Stimulated activated CD8-positive, alpha-beta memory T cell treated with anti-CD3 and anti-CD28 coated beads, Interleukin-2, amount 100 ng/mL, for 48 hours (primary cell): Measurements from ENCODE around the gene SESN1.

Source experiments
- DNase-seq, 2 donors: peaks; one replicate each; pipeline ENCODE4 v3.0.0-alpha.2; 2020; ENCODE audit warnings: low read depth in 2 of 2

SESN1 gene

DNA sequence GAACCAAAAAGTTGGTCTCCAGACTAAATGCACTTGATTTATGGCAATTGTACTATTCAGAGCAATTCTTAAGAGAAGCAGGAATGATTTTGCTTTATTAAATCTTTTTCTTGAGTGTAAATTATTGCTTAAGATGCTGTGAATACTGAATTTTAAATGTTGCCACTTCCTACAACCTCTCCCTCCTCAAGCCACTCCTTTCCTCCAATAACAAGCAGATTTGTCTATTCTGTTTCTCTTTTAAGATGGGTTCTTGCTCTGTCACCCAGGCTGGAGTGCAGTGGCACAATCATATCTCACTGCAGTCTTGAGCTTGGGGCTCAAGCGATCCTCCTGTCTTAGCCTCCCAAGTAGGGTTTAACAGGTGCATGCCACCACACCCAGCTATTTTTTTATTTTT is 65.3 kb downstream of the SESN1 start:
- DNase-seq: no peak

- no peak for DNase-seq
Observed at GRCh38 chr6:109028439-109028838, 66.2 kb downstream of the SESN1 start.

DNA sequence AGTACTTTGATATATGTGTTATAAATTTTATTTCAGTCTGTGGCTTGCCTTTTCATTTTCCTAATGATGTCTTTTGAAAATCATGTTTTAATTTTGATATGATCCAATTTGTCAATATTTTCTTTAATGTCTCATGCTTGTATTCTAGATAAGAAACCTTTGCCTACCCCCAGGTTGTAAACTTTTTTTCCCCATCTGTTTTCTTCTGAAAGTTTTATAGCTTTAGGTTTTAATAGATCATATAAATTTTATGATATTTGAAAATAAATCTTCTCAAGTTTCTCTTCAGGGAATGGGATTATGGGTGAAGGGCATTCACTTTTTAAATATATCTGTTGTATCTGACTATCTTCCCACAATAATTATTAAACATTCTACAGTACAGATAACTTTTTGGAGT is 66.7 kb downstream of the SESN1 start:
- no peak for DNase-seq

- DNase-seq: no peak
Observed at GRCh38 chr6:109025639-109026038, 69.0 kb downstream of the SESN1 start.

GRCh38 chr6:109024784-109025183 is 69.9 kb downstream of the SESN1 start:
- no peak for DNase-seq

DNA sequence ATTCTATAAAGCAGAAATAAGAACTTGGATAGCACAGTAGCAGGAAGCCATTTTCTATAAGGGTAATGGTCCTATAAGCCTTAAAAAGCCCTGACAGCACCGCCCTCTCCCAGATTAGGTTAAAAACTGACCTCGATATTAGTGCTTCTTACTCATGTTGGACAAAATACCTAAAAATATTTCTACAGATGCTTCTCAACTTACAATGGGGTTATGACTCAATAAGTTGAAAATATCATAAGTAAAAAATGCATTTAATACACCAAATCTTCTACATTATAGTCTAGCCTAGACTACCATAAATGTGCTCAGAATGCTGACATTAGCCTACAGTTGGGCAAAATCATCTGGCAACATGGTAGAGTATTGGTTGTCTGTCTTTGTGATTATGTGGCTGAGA is 70.3 kb downstream of the SESN1 start:
- DNase-seq: no peak

DNA sequence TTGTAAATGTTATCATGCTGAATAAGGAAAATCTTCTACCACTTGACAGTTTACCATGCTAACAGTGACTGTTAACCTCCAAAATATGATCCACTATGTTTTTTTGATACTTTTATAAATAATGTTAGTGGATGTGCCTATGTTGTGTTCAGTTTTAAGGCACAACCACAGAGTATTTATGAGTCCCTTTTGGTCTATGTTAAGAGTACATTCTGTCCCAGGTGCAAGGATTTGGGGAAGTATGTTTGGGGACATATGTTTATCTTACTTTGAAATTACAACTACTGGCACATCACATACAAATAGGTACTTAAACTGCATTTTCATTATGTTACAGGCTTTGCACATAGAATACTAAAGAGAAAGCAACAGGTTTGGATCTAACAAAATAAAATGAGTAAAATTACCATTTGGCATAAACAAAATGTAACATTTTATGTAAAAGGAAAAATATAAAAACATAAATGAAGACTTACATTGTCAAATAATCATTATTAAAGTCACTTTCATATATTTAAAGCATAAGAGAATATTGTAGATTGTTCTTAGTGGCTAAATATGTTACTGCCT is 71.2 kb downstream of the SESN1 start:
- no peak for DNase-seq

DNA sequence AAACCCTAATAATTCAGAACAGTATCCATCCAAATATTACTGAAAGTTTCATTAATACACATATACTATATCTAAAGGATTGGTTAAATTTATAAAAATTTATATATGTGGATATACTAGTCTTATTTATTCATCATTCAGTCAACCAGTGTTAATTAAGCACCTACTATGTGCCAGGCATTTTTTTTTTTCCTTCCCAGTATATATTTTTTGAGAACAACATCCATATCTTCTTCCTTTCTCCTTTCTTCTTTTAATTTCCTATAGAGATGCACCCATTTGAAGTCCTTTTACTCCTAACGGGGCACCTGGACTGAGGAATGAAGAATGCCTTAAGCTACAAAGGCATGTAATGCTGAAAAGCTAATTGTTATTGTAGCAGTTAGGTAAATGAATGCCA is 72.8 kb downstream of the SESN1 start:
- DNase-seq: no peak

DNA sequence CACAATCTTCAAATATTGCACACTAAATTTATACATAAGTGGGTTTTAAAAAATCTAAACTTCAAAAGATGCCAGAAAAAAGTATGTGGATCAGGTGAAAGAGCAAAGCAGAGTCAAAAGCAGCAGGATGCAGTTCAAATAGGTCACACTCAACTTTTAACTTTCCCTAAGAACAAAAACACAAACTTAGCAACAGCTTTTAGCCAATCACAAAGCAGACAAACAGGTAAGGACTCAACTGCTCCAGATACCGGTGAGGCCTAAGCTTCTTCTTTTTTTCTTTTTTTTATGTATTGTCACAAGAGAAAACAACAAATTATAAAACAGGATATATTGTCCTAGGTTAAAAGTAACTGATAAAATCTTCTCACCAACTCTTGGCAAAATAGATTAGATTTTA is 74.7 kb downstream of the SESN1 start:
- no peak for DNase-seq

- DNase-seq: no peak
Observed at GRCh38 chr6:109015176-109015575, 79.5 kb downstream of the SESN1 start.

DNA sequence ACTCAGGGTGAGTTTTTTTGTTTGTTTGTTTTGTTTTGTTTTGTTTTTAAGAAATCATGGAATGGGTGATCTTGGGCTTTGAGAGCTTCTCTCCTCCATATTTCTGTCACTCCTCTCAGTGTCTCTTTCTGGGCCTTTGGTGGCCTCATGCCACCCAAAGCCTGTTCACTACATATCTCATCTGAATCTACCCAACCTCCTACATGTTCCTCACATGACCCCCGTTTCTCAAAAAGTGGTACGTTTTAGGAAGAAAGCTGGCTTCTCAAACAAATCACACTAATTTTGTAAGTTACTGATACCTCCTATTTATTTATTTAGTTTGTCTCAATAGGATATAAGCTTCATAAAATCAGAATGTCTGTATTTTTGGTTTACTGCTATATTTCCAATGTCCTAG is 80.0 kb downstream of the SESN1 start:
- no peak for DNase-seq

- no peak for DNase-seq
Observed at GRCh38 chr6:109013656-109014305, 80.9 kb downstream of the SESN1 start.

- DNase-seq: no peak
Observed at GRCh38 chr6:109010705-109011102, 83.9 kb downstream of the SESN1 start.

- DNase-seq: no peak
Observed at GRCh38 chr6:109009962-109010704, 84.5 kb downstream of the SESN1 start.

- DNase-seq: peak; percentile 88 to 89
Observed at GRCh38 chr6:109009236-109009961, 85.2 kb downstream of the SESN1 start.

DNA sequence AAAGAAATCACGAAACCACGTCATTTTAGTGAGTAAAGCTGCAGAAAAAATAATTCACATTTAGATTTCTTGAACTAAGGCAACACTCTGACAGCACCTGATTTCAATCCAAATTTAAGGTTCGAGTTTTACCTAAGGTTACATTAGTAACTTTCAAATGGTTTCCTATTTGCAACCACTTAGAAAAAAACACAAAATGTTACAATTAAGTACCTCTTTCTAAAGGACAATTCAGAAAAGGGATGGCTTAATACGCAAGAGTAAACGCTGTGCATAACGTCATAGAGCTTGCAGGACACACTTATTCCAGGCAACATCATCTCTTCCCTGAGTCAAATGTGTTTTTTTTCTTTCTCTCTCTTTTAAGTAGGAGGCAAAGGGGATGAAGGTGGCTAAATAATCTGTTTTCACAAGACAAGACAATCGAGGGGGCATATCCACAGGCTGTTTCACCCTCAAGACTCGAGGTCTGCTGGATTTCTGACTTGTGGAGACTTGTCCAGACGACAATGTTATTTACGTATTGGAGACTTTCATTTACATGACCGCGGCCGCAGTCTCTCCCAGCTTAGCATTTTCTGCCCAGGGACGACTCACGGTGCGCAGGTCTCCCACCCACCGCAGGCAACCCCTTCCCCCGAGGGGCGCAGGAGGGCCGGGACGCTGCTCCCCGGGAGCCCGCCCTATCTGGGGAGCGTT is 86.0 kb downstream of the SESN1 start:
- DNase-seq: peak; percentile 1 to 6

GRCh38 chr6:109008054-109008453 is 86.6 kb downstream of the SESN1 start:
- no peak for DNase-seq

- no peak for DNase-seq
Observed at GRCh38 chr6:109007521-109007920, 87.1 kb downstream of the SESN1 start.

DNA sequence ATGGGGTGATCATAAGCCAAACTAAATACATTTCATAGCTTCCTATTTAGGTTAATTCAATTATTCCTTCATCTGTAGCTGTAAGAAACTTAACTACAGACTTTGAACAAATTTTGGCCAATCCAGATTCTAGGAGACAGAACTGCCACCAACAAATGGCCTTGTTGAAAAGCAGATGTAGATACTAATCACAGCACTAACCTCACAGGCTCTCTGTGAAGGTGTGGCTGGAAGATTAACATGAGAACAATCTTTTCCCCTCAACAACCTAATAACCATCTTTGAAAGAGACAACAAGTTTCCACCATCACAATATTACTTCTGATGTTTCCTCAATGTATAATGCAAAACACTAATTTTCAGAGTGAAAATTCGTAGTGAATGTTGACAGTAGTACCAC is 87.8 kb downstream of the SESN1 start:
- no peak for DNase-seq

DNA sequence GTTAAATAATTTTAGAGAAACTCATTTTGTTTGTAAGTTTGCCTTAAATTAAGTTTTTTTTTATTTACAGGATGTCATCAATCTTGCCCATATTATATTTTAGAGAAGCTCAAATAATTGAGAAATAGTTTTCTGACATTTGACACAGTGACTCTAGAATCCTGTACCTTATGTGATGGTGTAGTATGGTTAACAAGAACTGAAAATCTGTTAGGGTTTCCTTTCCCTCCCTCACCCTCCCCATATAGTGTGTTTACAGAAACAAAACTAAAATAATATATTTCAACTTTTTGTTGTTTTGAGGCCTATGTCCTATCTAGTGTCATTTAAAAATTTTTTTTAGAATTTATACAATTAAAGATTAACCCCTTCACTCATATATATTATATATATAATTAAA is 91.8 kb downstream of the SESN1 start:
- DNase-seq: no peak

DNA sequence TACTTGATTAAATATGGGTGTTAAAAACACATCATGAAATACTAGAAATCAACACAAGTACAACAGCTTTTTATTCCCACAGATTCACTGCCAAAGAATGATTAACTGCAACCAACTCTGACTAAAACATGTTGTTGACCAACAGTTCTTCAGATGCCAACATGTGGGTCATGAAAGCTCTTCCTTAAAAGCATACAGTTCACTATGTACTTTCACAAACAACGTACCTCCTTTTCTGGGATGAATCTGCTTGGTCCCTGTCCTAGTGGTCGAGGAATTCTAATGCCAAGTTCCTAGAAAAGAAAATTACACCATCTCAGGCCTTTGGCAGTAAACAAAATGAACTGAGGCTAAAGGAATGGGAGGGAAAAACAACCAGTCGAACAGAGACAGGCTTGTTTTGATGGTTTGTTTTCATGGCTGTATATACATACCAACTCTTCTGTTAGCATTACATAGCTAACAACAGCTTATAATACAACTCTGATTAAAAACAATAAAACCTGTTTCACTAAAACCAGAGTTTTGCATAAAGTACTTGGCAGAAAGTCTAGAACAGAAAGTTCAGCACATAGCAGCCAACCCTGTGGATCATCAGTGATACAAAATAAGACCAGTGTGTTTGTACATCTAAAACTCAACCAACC is 92.5 kb downstream of the SESN1 start:
- DNase-seq: no peak
